Heart left ventricle (tissue), 16 donors: Measurements from ENCODE around the gene EMC10. TPM values are rescaled to one million over a fixed set of nuclear protein-coding genes. Genes with fewer than 3 reads are reported as not detected.
A peak's percentile ranks its signal among the peaks of the same experiment; 100 is the strongest.

Source experiments
- ATAC-seq, 4 donors: fragments of 200-7000 bp; cut with Tn5 transposase; one replicate each; pipeline ENCODE4 v1.9.1; 2020 to 2022; ENCODE audit warnings: moderate library complexity in 4 of 4, mild to moderate bottlenecking in 3 of 4, moderate number of reproducible peaks in 1 of 4
- DNase-seq, 5 donors: peaks; one replicate each; pipeline ENCODE4 v3.0.0-alpha.2; 2020
- H3K27ac ChIP-seq, 12 donors: fragments of 200-600 bp; sonication (generic) in 4 of 12; one replicate each; pipeline versions ENCODE4 v1.5.0 to v1.8.0; 2016 to 2022; ENCODE audit warnings: mild to moderate bottlenecking in 2 of 12
- H3K27me3 ChIP-seq, 9 donors: fragments of 200-600 bp; sonication (generic) in 2 of 9; one replicate each; pipeline versions ENCODE4 v1.5.1 to v1.8.0; 2016 to 2022; ENCODE audit warnings: mild to moderate bottlenecking in 3 of 9
- H3K36me3 ChIP-seq, 9 donors: fragments of 200-600 bp; sonication (generic) in 2 of 9; one replicate each; pipeline versions ENCODE4 v1.5.0 to v1.8.0; 2018 to 2022; ENCODE audit warnings: mild to moderate bottlenecking in 2 of 9
- H3K4me1 ChIP-seq, 12 donors: fragments of 200-600 bp; sonication (generic) in 4 of 12; one replicate each; pipeline versions ENCODE4 v1.5.0 to v1.8.0; 2016 to 2022; ENCODE audit warnings: mild to moderate bottlenecking in 3 of 12
- H3K4me3 ChIP-seq, 12 donors: fragments of 200-600 bp; sonication (generic) in 4 of 12; one replicate each; pipeline versions ENCODE4 v1.5.0 to v1.8.0; 2017 to 2022; ENCODE audit warnings: mild to moderate bottlenecking in 9 of 12, moderate library complexity in 4 of 12
- H3K9me3 ChIP-seq, 12 donors: fragments of 200-600 bp; sonication (generic) in 4 of 12; one replicate each; pipeline versions ENCODE4 v1.5.0 to v1.8.0; 2016 to 2022; ENCODE audit warnings: mild to moderate bottlenecking in 1 of 12
- CTCF ChIP-seq, 12 donors: fragments of 200-600 bp; sonication (generic) in 4 of 12; IDR thresholded peaks; one replicate each; pipeline versions ENCODE4 v1.5.0 to v1.8.0; 2018 to 2022; ENCODE audit warnings: antibody characterized with exemption in 12 of 12, mild to moderate bottlenecking in 5 of 12
- POLR2A ChIP-seq, 2 donors: fragments of 450-650 bp; IDR thresholded peaks; one replicate each; pipeline ENCODE4 v1.6.1; 2017; ENCODE audit warnings: antibody characterized with exemption in 2 of 2, mild to moderate bottlenecking in 2 of 2, moderate library complexity in 2 of 2
- WGBS, 4 donors: extraction: QIAGEN DNeasy Blood & Tissue Kit in 2 of 4; methylation state at CpG; one replicate each; pipeline versions ENCODE4 v1.1.5 to v1.1.7; 2013 to 2018; 5-methylcytosine and 5-hydroxymethylcytosine counted together
- intact Hi-C, 10 donors: fragments of 100-400 bp; cut with DNase I; formaldehyde crosslinking; loops; one replicate each; pipeline versions ENCODE4 v1.11.1 to v1.14.2; 2022
- long read RNA-seq, 3 donors: library from polyadenylated mRNA; unstranded; transcript quantifications; one replicate each; pipeline ENCODE4 v2.0.0, GENCODE V29; 2020 to 2021
- polyA plus RNA-seq, 2 donors: library from polyadenylated mRNA; stranded (reverse); fragments of 200-250 nt; gene quantifications; one replicate each; pipeline ENCODE4 v1.2.3, GENCODE V29; 2013
- total RNA-seq, 9 donors: library from RNA; depleted of rRNA in 2 of 9; stranded (reverse); fragments of >200 nt in 2 of 9; fragmentation: NEBNext Ultra II Directional in 3 of 9; extraction: Animal tissue kit (Norgen Biotek cat#: 25700) in 3 of 9; gene quantifications; one replicate each; pipeline versions ENCODE4 v1.1.0 to v1.2.4, GENCODE V29; 2016 to 2023
- donor health status: ischemic (EF 13 %, LVEDD 7.1; RV severe dilation, severe dysfunction).
- donor health status: healthy with polysubstance abuse.
- donor health status: DM: no; HTN: yes; CAD: no.
- donor health status: DM: no; HTN: no; CAD: no.
- donor health status: ischemic (EF 25% LVEDD 6.9; RV normal size, moderate dysfunction).
- donor health status: ischemic (EF 25% LVEDD 5.7; RV mildly dilated, moderate dysfunction).
- donor health status: healthy.
- donor health status: DM: yes; HTN: yes; CAD: no.
- donor health status: ischemic (EF 35%, LVEDD 5.7; RV mildly dilated, moderate dysfunction).
- donor health status: nonischemic (EF 11% LVEDD 7.7; RV severe dilation, severe dysfunction).
- donor health status: DM: yes; HTN: yes; CAD: no.
- donor health status: PGD.
- donor health status: ischemic (EF 29% LVEDD 5.4; RV normal size, mild dysfunction).
- donor health status: nonischemic (EF 23%, LVEDD 6.1; RV moderate dilation, normal function).

The EMC10 gene
- 100 to 1,000 TPM in 4 of 9 donors, 10 to 100 TPM in 5; 72.8 to 138 (median 91.1) TPM for total RNA-seq
- 100 to 1,000 TPM in 1 of 2 donors, 10 to 100 TPM in 1; 95.3 to 108 TPM for polyA plus RNA-seq
- long read RNA-seq, donor 1, full-length matches to known transcripts, result 11 of 61 reads
- long read RNA-seq, donor 1, partial matches to known transcripts, result 1 of 61 reads
- long read RNA-seq, donor 1, other reads (novel, unspliced or antisense), result 49 of 61 reads
- long read RNA-seq, donor 2, full-length matches to known transcripts, result 12 of 35 reads
- long read RNA-seq, donor 2, partial matches to known transcripts, result 0 of 35 reads
- long read RNA-seq, donor 2, other reads (novel, unspliced or antisense), result 23 of 35 reads
- long read RNA-seq, donor 3, full-length matches to known transcripts, result 14 of 48 reads
- long read RNA-seq, donor 3, partial matches to known transcripts, result 3 of 48 reads
- long read RNA-seq, donor 3, other reads (novel, unspliced or antisense), result 31 of 48 reads

- peak within 1 kb of the TSS; percentile 35 to 88 (median 80) for H3K27ac ChIP-seq
- H3K4me1 ChIP-seq, result peaks cover 7 to 26% (median 14%) of the 10 kb centered on the region in 12 donors
- TF ChIP-seq POLR2A (IDR thresholded peaks at IDR 0.05) (peak in 1 of 2 donors; percentile 74), CTCF (IDR thresholded peaks at IDR 0.05) (no peak)
- peak within 1 kb of the TSS; percentile 47 to 99 (median 95) for H3K4me3 ChIP-seq
- no peaks in the 10 kb centered on the region for H3K9me3 ChIP-seq
- ATAC-seq (peak; percentile 84 to 98 (median 95)), DNase-seq (peak; percentile 90 to 96 (median 94))
- peaks cover 0 to 32% (median 23%) of the 10 kb centered on the region in 9 donors for H3K36me3 ChIP-seq
- intact Hi-C loops, result loop anchor here in 6 of 10 donors (1.0 to 5.0 kb wide), 3 partner anchors 34 to 109 kb away; partner anchors contain the start of genes JOSD2 (in 5 of the 6) and NAPSA (in 2 of the 6)
- H3K27me3 ChIP-seq, result no peaks in the 10 kb centered on the region
- 1 to 4% (median 2%) methylated on average over 21 to 58 of the region's 58 CpGs for WGBS, 4 donors
Measured at GRCh38 chr19:50476224-50476906, at the start of gene EMC10, which contains the start of gene GARIN5A. Gene EMC10, plus strand, starts transcription at chr19:50476507. Its CDS starts 38 bp downstream, at chr19:50476545. Gene GARIN5A, minus strand, starts transcription at chr19:50476848. Its CDS starts 460 bp downstream, at chr19:50476388.

- Histone ChIP-seq H3K27ac (peak overlapping the region in 5 of 12 donors; percentile 30 to 88 (median 47)), H3K27me3 (peaks cover 0 to 19% (median 4%) of the 10 kb centered on the region in 9 donors)
- DNase-seq, result no peak
Measured at GRCh38 chr19:50427318-50427925, 48.9 kb upstream of the EMC10 start.

GRCh38 chr19:50427997-50428425, 48.3 kb upstream of the EMC10 start:
- peaks cover 0 to 30% (median 12%) of the 10 kb centered on the region in 12 donors for H3K4me1 ChIP-seq
- no peaks in the 10 kb centered on the region for H3K9me3 ChIP-seq
- no peak for TF ChIP-seq CTCF (IDR thresholded peaks at IDR 0.05)
- WGBS, 4 donors, result 5 to 26% (median 7%) methylated on average over 30 to 38 of the region's 38 CpGs
- intact Hi-C loops, result no loop called here
- DNase-seq (peak; percentile 82 to 91 (median 86)), ATAC-seq (peak; percentile 40 to 74 (median 68))
- no peaks in the 10 kb centered on the region for H3K36me3 ChIP-seq
- peaks cover 0 to 22% (median 10%) of the 10 kb centered on the region in 9 donors for H3K27me3 ChIP-seq
- peak overlapping the region in 5 of 12 donors; percentile 30 to 88 (median 47) for H3K27ac ChIP-seq
- H3K4me3 ChIP-seq, result peak overlapping the region in 9 of 12 donors; percentile 7 to 47 (median 27)

More at GRCh38 chr19:50427318-50427925, 48.9 kb upstream of the EMC10 start:
- H3K36me3 ChIP-seq, result no peaks in the 10 kb centered on the region
- WGBS, 4 donors, result 80 to 83% (median 81%) methylated on average over 26 of the region's 26 CpGs
- no peak for ATAC-seq
- H3K4me3 ChIP-seq, result peak overlapping the region in 9 of 12 donors; percentile 7 to 47 (median 27)
- intact Hi-C loops, result no loop called here
- peaks cover 0 to 25% (median 9%) of the 10 kb centered on the region in 12 donors for H3K4me1 ChIP-seq
- H3K9me3 ChIP-seq, result no peaks in the 10 kb centered on the region
- TF ChIP-seq POLR2A (IDR thresholded peaks at IDR 0.05), result no peak
- no peak for TF ChIP-seq CTCF (IDR thresholded peaks at IDR 0.05)
